Esophagus (tissue), 2 donors: ENCODE results near the gene MYH11. TPM values are rescaled to one million over a fixed set of nuclear protein-coding genes. Genes with fewer than 3 reads are reported as not detected.

Experiments
- H3K27ac ChIP-seq, 2 donors: one replicate each; pipeline ENCODE4 v1.5.1; 2013; ENCODE audit warnings: low read depth in 2 of 2, mild to moderate bottlenecking in 2 of 2, inconsistent platforms in 1 of 2, low read length in 1 of 2, moderate library complexity in 1 of 2
- H3K27me3 ChIP-seq, 2 donors: one replicate each; pipeline ENCODE4 v1.6.1; 2013; ENCODE audit warnings: low read length in 2 of 2, control low read depth in 1 of 2, mild to moderate bottlenecking in 1 of 2; ENCODE audit not compliant: insufficient read depth in 2 of 2, control insufficient read depth in 1 of 2
- H3K36me3 ChIP-seq, 2 donors: one replicate each; pipeline ENCODE4 v1.6.1; 2013; ENCODE audit warnings: low read length in 1 of 2; ENCODE audit not compliant: control insufficient read depth in 2 of 2, insufficient read depth in 2 of 2
- H3K4me1 ChIP-seq, 2 donors: one replicate each; pipeline ENCODE4 v1.6.1; 2013; ENCODE audit warnings: low read length in 1 of 2; ENCODE audit not compliant: control insufficient read depth in 2 of 2, insufficient read depth in 2 of 2
- H3K4me3 ChIP-seq, 2 donors: one replicate each; pipeline ENCODE4 v1.5.1; 2013; ENCODE audit warnings: low read length in 2 of 2, mild to moderate bottlenecking in 2 of 2, low read depth in 1 of 2, moderate library complexity in 1 of 2
- H3K9me3 ChIP-seq, 2 donors: one replicate each; pipeline ENCODE4 v1.6.1; 2013; ENCODE audit warnings: mild to moderate bottlenecking in 2 of 2, low read depth in 1 of 2, low read length in 1 of 2, moderate library complexity in 1 of 2; ENCODE audit not compliant: control insufficient read depth in 2 of 2, insufficient read depth in 1 of 2
- WGBS, 2 donors: extraction: QIAGEN DNeasy Blood & Tissue Kit; methylation state at CpG; one replicate each; pipeline ENCODE4 v1.1.7; 2013; 5-methylcytosine and 5-hydroxymethylcytosine counted together
- polyA plus RNA-seq, 2 donors: library from polyadenylated mRNA; stranded (reverse); fragments of 200-250 nt; gene quantifications; one replicate each; pipeline ENCODE4 v1.2.3, GENCODE V29; 2013
- donor health status: healthy with polysubstance abuse.
- donor health status: Bipolar disorder and iron deficiency.

Gene MYH11
- polyA plus RNA-seq, 2 donors = 120 to 421 TPM

DNA sequence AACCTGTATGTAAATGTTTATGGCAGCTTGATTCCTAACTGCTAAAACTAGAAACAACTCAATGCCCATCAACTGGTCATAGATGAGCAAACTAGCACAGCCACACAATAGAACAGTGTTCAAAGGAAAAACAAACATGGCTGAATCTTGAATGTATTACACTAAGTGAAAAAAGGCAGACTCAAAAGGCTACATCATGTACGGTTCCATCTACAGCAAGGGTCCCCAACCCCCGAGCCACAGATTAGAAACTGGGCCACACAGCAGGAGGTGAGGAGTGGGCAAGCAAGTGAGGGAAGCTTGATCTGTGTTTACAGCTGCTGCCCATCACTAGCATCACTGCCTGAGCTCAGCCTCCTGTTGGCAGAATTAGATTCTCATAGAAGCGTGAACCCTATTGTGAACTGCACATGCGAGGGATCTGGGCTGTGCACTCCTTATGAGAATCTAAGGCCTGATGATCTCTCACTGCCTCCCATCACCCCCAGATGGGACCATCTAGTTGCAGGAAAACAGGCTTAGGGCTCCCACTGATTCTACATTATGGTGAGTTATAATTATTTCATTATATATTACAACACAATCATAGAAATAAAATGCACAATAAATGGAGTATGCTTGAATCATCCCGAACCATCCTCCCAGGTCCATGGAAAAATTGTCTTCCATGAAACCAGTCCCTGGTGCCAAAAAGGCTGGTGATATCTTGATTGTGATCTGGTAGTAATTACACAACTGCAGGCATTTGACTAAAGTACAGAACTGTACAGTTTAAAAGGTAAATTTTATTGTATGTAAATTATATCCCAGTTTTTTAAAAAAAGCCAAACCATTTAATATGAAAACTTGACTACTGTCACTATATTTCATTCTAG, 23.8 kb upstream of the MYH11 start:
- Histone ChIP-seq H3K4me1 (peaks cover 2 to 3% of the 10 kb centered on the region in 2 donors), H3K36me3 (peaks cover 2 to 19% of the 10 kb centered on the region in 2 donors), H3K9me3 (no peaks in the 10 kb centered on the region), H3K27me3 (no peaks in the 10 kb centered on the region), H3K27ac (peak overlapping the region; percentile 69 to 71), H3K4me3 (no peak overlapping the region)
- WGBS, 2 donors = 81 to 85% methylated on average over 5 of the region's 5 CpGs

DNA sequence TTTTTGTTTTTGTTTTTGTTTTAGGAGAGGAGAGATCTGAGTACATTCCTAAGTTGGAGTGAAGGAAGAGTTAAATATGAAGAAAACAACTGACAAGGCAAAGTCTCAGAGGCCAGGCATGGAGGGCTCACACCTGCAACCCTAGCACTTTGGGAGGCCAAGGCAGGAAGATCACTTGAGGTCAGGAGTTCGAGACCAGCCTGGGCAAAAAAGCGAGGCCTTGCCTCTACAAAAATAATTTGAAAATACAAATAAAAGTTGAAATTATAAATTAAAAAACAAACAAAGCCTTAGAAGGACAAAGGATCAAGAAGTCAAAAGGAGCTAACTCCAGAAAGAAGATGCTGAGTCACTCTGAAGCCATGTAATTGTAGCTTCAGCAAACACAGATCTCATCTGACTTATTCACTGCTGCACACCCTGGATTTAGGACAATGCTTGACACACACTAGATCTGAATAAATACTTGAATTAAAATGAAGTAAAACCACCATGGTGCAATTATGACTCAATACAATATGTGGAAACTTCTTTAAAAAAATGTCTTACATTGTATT, 22.5 kb upstream of the MYH11 start:
- WGBS, 2 donors = 46 to 86% methylated on average over 2 of the region's 2 CpGs
- Histone ChIP-seq H3K36me3 (peaks cover 2 to 19% of the 10 kb centered on the region in 2 donors), H3K27ac (peak overlapping the region; percentile 81 to 86)

DNA sequence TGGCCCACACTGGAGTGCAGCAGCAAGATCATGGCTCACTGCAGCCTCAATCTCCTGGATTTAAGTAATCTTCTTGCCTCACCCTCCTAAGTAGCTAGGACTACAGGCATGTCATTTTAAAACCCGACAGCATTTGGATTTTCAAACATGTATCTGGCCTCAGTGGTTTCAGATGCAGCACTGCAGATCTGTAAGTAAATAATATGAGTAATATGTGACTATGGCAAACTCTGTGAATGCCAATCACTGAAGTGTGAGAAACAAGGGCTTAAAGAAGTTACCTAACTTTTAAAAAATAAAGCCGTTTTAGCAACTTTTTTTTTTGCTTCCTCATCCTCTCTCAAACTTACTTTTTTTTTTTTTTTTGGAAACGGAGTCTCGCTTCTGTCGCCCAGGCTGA, 19.7 kb upstream of the MYH11 start:
- H3K4me1 ChIP-seq = peaks cover 0 to 3% of the 10 kb centered on the region in 2 donors
- WGBS, 2 donors = 65 to 86% methylated on average over 5 of the region's 5 CpGs
- no peaks in the 10 kb centered on the region for H3K27me3 ChIP-seq
- H3K36me3 ChIP-seq = peaks cover 0 to 9% of the 10 kb centered on the region in 2 donors
- H3K4me3 ChIP-seq = no peak overlapping the region
- no peaks in the 10 kb centered on the region for H3K9me3 ChIP-seq
- peak overlapping the region in 1 of 2 donors; percentile 40 for H3K27ac ChIP-seq

More for the DNA sequence above, 22.5 kb upstream of the MYH11 start:
- Histone ChIP-seq H3K9me3 (no peaks in the 10 kb centered on the region), H3K27me3 (no peaks in the 10 kb centered on the region), H3K4me3 (no peak overlapping the region), H3K4me1 (peaks cover 2 to 3% of the 10 kb centered on the region in 2 donors)

DNA sequence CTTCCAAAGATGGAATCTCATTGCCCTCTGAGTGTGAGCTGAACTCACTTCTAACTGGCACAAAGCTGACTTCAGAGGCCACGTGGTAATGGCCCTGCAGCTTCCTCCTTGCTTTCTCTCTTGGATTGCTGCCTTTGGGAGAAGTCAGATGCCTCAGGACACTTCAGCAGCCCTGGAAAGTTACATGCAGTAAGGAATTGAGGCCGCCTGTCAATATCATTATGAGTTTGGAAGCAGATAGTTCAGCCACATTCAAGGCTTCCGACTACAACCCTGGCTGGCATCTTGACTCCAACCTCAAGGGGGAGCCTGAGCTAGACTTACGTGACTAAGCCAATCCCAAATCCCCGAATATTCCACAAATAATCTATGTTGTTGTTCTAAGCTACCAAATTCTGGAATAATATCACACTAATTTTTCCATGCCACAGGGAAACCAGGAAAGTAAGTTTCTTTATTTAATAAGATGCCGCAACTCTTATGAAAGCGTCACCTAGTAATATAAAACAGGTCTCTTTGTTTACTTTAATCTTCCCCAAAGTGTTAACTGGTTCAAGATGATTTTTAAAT, 18.0 kb upstream of the MYH11 start:
- Histone ChIP-seq H3K4me3 (no peak overlapping the region), H3K36me3 (peaks cover 0 to 11% of the 10 kb centered on the region in 2 donors), H3K27ac (peak overlapping the region; percentile 64 to 77), H3K9me3 (no peaks in the 10 kb centered on the region), H3K4me1 (no peaks in the 10 kb centered on the region), H3K27me3 (no peaks in the 10 kb centered on the region)
- 36 to 45% methylated on average over 7 of the region's 7 CpGs for WGBS, 2 donors

DNA sequence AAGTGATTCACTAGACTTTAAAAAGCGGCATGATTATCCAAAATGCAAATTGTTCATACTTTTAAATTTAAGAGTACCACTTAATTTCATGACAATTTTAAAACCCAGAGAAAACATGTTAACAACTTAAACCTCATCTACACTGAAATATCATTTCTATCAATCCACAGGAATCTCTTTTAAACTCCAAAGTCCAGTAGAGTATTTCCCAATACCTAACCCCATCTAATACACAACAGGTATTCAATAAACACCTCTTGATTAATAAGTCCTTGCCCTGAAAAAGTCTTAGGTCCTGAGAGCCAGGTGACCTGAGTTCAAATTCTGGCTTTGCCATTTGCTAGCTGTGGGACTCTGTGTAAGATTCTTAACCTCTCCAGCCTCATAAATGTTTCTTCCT, 16.9 kb upstream of the MYH11 start:
- WGBS, 2 donors = 90 to 95% methylated on average over 1 of the region's 1 CpG
- Histone ChIP-seq H3K4me3 (no peak overlapping the region), H3K27ac (no peak overlapping the region), H3K27me3 (no peaks in the 10 kb centered on the region), H3K4me1 (no peaks in the 10 kb centered on the region), H3K36me3 (peaks cover 4 to 12% of the 10 kb centered on the region in 2 donors), H3K9me3 (no peaks in the 10 kb centered on the region)

DNA sequence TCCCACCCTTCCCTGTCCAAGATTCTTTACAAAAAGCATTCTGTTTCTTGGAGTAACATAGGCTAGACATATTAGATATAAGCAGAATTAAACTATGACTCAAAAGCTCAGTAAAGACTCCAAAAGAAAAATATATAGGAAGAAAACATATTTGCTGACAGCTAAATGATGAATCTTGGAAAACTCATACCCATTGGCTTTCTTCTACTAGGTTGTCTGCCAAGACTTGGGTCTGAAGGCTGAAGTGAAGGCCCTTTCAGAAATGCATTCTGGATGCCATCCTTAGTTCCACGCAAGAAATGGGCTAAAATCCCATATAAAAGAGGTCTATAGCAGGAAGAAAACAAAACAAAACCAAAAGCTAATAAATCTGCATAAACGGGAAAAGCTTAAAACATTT, 16.5 kb upstream of the MYH11 start:
- Histone ChIP-seq H3K9me3 (no peaks in the 10 kb centered on the region), H3K27me3 (no peaks in the 10 kb centered on the region), H3K36me3 (peaks cover 4 to 9% of the 10 kb centered on the region in 2 donors), H3K27ac (no peak overlapping the region), H3K4me3 (no peak overlapping the region), H3K4me1 (no peaks in the 10 kb centered on the region)
- 84 to 85% methylated on average over 2 of the region's 2 CpGs for WGBS, 2 donors

DNA sequence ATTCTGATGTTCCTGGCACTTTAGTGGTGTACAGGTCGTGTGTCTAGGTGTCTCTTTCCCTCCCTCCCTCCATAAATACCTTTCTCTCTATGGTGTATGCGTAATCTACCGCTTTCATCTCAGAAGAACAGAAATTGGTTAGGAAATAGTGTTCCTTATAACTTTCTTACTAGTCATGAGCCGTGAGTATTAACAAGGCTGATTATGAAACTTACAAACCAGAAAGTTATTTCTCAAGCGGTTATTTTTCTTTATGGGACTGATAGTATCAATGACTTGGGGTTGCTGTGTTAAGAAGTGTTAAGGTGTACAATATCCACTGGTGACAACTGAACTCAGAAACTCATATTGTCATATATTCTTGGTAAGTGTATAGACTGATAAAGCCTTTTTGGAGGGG, 13.2 kb upstream of the MYH11 start:
- H3K27ac ChIP-seq = no peak overlapping the region
- peaks cover 4 to 7% of the 10 kb centered on the region in 2 donors for H3K36me3 ChIP-seq
- WGBS, 2 donors = 87% methylated on average over 5 of the region's 5 CpGs

DNA sequence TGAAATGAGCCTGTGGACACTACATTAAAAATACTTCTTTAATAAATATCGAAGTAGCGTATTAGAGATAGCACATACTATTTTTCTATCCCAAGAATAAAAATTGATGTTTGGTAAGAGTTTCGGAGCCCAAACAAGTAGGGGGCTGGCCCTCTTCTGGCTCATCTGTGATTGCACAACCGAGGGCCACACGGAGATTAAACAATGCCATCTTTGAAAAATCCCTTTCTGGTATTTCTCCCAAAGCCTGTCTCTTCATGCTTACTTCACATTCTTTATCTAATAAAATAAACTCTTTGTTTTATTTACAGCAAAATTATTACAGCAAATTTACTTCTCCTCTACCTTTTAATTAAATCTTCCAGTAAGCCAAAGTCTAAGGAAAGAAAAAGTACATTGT, 9.6 kb upstream of the MYH11 start:
- H3K27ac ChIP-seq = no peak overlapping the region
- 63 to 78% methylated on average over 5 of the region's 5 CpGs for WGBS, 2 donors
- peaks cover 4 to 5% of the 10 kb centered on the region in 2 donors for H3K36me3 ChIP-seq

More for the DNA sequence above, 13.2 kb upstream of the MYH11 start:
- Histone ChIP-seq H3K4me1 (no peaks in the 10 kb centered on the region), H3K9me3 (no peaks in the 10 kb centered on the region), H3K27me3 (no peaks in the 10 kb centered on the region), H3K4me3 (no peak overlapping the region)

DNA sequence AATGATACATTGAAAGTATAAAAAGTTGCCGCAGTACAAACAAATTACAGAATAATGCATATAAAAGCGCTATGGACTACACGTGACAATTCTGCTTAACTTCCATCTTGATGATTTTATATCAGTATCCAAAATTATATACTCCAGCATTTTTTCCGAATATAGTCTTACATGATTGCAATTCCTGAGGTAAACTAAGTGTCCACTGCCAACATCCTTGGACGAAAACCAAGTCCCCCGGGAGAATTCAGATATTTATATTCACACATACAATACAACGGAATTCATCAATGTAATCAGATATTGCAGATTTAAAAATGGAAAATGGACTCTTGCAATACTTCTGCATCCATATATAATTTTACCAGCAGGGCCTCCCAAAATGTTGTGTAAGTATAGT, 8.9 kb upstream of the MYH11 start:
- H3K27ac ChIP-seq = no peak overlapping the region
- 63 to 67% methylated on average over 7 of the region's 7 CpGs for WGBS, 2 donors
- H3K4me3 ChIP-seq = no peak overlapping the region
- H3K9me3 ChIP-seq = no peaks in the 10 kb centered on the region
- peaks cover 2 to 4% of the 10 kb centered on the region in 2 donors for H3K36me3 ChIP-seq
- H3K4me1 ChIP-seq = no peaks in the 10 kb centered on the region
- no peaks in the 10 kb centered on the region for H3K27me3 ChIP-seq

More for the DNA sequence above, 9.6 kb upstream of the MYH11 start:
- H3K9me3 ChIP-seq = no peaks in the 10 kb centered on the region
- no peaks in the 10 kb centered on the region for H3K27me3 ChIP-seq
- no peaks in the 10 kb centered on the region for H3K4me1 ChIP-seq
- no peak overlapping the region for H3K4me3 ChIP-seq
